Spleen (tissue), 7 donors: ENCODE results near the gene HOXB6.
A peak's percentile ranks its signal among the peaks of the same experiment; 100 is the strongest.

ENCODE experiments used
- POLR2A ChIP-seq, 3 donors: fragments of 450-650 bp; IDR thresholded peaks; one replicate each; pipeline ENCODE4 v1.5.1; 2017; ENCODE audit warnings: antibody characterized with exemption in 3 of 3, mild to moderate bottlenecking in 1 of 3
- POLR2AphosphoS5 ChIP-seq, 3 donors: sonication (generic); formaldehyde crosslinking; IDR thresholded peaks; one replicate each; pipeline ENCODE4 v1.5.1; 2017; ENCODE audit warnings: antibody characterized with exemption in 3 of 3
- TF ChIP-seq, protein P1 (sequence below), 11 experiments: fragments of 200-600 bp in 7 of 11; fragments of 450-650 bp in 4 of 11; sonication (generic) in 4 of 11; IDR thresholded peaks in 8 of 11; conservative IDR thresholded peaks in 3 of 11; 1 replicate in 7 of 11; 2 replicates in 4 of 11; pipeline versions ENCODE4 v1.4.0 to v1.8.0; 2016 to 2021; ENCODE audit warnings: antibody characterized with exemption in 11 of 11, inconsistent platforms in 4 of 11, mild to moderate bottlenecking in 1 of 11
- donor health status: DM: no; HTN: no; CAD: no; lungs with moderate emphysema.
- donor health status: DM: no; HTN: no; CAD: no.
- donor health status: DM: no; HTN: no; CAD: no.

DNA sequence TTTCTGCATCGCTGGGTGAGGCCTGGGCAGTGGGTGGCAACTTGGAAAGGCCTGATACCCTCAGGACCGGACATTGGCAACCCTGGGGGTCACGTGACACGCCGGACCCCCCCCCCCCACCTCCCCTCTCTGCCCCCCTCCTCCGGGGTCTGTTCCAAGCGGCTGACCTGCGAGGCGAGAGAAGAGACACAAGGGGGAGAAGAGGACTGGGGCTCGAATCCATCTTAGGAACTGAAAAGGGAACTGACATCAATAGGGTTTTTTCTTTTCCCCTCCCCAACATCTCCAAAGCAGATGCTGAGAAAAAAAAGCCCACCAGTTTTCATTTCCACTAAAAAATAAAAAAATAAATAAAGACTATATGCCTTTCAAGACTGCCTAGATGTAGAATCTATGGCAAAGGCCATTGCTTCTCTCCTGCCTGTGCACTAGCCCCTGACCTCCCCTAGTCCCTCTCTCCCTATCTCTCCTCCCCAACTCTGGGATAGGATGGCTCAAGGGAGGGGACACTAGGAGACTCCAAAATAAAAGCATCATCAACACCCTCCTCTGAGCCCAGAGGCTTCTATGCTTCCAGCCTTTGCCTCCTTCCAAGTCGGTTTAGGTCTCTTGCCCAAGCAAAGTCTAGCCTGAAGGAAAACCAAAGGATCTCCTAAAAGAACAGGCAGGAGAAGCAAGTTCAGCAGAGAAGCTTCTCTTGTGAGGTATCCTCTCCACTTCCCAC, 52.2 kb downstream of the HOXB6 start:
- TF ChIP-seq POLR2A (IDR thresholded peaks at IDR 0.05) (no peak), POLR2AphosphoS5 (IDR thresholded peaks at IDR 0.05) (peak in 1 of 3 donors; percentile 38)
- TF ChIP-seq, protein P1, sequence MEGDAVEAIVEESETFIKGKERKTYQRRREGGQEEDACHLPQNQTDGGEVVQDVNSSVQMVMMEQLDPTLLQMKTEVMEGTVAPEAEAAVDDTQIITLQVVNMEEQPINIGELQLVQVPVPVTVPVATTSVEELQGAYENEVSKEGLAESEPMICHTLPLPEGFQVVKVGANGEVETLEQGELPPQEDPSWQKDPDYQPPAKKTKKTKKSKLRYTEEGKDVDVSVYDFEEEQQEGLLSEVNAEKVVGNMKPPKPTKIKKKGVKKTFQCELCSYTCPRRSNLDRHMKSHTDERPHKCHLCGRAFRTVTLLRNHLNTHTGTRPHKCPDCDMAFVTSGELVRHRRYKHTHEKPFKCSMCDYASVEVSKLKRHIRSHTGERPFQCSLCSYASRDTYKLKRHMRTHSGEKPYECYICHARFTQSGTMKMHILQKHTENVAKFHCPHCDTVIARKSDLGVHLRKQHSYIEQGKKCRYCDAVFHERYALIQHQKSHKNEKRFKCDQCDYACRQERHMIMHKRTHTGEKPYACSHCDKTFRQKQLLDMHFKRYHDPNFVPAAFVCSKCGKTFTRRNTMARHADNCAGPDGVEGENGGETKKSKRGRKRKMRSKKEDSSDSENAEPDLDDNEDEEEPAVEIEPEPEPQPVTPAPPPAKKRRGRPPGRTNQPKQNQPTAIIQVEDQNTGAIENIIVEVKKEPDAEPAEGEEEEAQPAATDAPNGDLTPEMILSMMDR (IDR thresholded peaks at IDR 0.05 in 8 of 11, conservative IDR thresholded peaks at IDR 0.05 in 3 of 11) = no peak
